ENCODE data around the gene HABP2.
A peak's percentile ranks its signal among the peaks of the same experiment; 100 is the strongest.

The HABP2 gene

DNA sequence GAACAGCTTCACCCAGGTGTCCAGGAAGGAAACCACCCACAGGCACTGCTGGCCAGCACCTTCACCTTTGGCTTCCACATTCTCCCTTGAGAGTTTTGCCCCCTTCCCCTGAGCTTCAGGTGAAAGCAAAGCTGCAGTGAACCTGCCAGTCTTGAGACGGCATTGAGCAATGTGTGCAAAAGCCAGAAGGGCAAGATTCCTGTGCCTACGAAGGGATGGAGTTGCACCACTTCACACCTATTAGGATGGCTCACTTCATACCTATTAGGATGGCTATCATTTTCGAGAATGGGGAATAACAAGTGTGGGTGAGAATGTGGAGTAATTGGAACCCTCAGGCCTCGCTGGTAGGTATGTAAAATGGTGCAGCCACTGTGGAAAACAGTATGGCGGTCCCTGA lies 7.2 kb downstream of the HABP2 start:
- no peak for DNase-seq

DNA sequence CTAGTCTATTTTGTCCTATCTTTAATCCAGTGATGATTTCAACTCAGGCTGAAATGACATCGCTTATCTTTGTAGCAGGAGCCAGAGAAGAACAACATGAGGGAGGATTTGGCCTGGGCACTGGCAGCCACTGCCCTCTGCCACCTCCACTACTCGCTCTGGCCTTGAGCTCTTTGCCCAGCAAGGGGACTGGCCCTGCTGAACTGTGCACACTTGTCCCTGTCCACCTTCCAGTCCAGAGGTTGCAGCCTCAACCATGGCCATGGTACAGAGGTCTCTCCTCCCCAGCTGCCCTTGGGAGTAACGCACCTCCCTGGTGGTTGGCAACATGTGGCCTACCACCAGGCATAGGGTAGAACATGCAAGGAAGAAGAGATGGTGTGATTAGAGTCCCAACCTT lies 8.4 kb downstream of the HABP2 start:
- no peak for DNase-seq

DNA sequence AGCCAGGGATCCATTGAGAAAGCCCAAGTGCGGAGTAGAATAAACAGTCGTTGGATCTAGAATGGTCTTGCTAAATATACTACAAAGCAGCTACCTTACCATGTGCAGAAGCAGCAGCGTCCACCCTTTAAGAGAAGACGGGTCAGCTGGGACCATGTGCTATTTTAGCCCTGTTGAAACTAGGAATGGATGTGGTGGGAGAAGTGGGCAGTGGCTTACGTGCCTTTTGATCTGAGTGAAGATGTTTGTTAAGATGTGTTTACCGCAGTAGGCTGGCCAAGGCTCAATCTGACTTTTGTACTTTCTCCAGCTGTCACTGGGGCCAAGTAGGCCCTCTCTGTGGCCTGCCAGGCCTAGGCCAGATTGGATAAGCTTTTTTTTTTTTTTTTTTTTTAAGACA lies 9.2 kb downstream of the HABP2 start:
- DNase-seq, result no peak

DNA sequence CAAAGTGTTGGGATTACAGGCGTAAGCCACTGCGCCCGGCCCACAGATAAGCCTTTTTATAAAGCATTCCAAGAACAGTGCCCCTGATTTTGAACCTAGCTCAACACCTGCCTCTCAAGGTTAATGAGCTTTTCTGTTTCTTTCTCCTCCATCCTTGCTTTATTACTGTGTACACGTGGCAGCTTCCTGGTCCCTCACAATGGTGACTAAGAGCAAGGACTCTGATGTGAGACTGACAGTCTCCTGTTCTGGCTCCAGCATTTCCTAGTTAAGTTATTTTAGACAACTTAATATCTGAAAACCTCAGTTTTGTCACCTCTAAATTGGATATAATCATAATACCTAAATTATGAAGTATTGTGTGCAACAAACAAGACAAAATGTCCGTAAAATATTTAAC lies 9.9 kb downstream of the HABP2 start:
- no peak for DNase-seq

DNA sequence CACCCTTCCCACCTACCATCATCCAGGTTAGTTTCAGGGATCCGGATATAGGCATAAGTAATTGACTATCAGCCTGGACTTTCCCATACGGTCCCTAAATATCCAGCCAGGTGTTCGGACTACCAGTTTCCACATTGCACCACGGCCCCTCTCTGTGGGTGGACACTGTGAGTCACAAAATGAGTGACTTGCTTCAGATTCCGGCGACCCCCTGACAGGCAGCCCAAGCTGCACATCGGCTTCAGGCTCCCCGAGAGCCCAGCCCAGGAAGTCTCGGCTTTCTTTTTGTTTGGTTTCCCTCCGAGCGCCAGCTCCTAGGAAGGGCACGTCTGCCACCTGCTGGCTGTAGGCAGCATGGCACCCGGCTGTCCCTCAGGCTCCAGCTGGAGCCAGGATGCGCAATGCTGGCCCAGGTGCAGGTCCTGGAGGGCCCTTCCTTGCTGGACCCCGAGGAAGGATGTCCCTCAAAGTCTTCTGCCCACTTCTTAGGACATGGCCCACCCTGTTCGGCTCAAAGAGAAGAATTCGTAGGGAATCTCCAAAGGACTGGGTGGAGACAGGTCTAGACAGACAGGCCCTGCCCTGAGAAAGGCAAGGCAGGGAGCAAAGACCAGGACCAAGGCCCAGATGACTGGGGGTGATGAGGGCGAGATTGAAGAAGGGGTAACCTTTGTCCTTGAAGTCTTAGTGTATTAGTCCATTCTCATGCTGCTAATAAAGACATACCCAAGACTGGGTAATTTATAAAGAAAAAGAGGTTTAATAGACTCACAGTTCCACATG lies 10.6 kb downstream of the HABP2 start:
- peak; percentile 6 for DNase-seq

DNA sequence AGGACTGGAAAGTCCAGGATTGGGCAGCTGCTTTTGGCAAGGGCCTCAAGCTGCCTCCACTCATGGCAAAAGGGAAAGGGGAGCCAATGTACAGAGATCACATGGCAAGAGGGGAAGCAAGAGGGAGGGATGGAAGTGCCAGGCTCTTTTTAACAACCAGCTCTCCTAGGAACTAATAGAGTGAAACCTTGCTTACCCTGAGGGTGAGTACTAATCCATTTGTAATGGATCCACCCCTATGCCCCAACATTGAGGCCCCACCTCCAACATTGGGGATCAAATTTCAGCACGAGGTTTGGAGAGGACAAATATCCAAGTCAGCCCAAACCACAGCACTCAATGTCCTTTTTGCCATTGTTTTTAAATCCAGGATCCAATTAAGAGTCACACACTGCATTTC lies 12.5 kb downstream of the HABP2 start:
- DNase-seq, result no peak

DNA sequence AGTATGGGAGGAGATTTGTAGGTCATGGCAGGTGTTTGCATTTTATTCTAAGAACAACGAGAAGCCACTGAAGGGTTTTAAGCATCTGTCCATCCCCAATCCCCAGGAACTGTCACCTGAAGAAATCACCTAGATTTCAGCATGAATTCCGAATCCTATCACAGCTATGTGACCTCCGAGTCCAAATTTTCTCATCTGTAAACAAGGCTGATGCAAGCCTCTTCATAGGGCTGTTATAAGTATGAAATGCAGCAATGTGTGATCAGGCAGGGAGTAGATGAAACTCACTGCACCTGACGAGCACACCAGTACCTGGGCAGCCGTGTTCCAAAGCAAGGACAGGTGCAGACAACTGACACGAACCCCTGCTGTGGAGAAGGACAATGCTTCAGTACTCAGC lies 14.0 kb downstream of the HABP2 start:
- DNase-seq, result no peak

DNA sequence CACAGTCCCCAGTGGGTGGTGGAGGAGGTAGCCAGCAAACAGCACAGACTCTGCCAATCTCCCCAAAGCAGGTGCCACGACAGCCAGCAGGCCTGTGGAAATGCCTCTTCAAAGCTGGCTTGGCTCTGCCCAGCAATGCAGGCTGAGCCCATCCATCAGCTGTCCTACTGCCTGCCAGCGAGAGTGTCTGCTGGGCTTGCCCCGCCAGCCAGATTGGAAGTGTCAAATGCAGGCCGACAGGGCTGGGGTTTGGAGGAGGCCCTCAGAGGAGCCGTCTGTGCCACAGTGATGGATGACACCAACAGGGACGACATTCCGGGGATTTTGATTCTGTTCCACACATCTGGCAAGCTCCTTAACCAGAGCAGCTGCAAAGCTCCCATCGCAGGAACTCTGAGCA lies 16.7 kb downstream of the HABP2 start:
- no peak for DNase-seq

DNA sequence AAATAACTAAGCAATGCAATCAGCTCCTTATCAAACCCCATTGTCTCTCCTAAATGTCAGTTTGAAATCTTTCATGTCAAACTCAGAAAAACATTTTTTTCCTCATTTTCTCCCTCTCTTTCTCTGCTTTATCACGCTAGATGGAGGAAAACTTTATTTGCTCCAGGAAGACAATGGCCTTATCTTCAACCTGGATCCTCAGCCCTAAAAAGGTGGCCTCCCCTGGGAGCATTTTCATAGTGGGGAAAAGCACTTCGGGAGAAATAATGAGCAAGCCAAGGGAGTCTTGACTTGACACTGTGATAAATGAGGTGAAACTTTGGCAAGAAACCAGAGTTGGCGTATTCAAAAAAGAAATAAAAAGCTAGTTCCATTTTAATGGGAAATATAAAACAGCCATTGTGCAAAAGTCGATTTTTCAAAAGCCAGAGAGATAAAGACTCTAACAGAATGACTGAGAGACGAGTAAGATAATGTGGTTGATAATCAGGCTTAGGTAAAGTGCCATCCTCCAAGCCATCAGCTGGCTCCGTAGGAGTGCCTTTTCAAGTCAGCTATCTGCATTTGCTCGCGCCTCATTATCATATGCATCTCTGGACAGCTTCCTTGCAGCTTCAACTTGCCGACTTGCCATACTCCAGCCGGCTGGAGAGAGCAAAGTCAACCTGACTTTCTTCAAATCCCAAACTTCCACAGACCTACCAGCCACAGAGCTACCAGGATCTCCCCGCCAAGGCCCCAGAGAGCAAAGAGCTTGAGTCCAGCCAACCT lies 19.9 kb downstream of the HABP2 start:
- no peak for DNase-seq

DNA sequence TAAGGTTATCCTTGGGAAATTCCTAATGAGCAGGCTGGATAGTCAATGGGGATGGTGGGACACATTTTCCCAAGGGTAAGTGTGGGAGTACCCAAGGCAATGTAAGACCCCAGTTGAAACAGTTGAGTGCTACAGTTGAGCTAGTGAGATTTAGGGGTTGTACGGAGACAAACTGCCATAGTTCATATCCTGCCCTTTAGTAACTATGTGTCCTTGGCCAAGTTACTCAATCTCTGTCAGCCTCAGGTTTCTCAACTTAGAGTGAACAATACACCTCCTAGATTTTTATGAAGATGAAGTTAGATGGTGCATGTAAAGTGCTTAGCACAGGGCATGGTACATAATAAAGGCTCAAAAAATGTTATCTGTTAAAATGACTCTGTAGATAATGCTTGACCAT lies 20.5 kb downstream of the HABP2 start:
- no peak for DNase-seq

DNA sequence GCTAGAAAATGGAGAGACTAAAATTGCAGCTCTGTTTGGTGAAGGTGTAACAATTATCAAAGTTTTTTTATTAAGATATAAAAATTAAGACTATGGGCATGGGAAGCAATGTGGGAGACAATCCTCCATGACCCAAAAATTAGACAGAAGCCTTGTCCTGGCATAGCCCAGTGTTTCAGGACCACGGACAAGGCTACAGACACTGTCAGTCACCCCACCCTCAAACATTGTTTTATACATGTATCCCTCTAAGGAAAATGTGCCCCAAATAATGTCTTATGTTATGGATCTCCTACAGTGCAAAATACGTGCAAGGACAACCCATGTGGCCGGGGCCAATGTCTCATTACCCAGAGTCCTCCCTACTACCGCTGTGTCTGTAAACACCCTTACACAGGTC lies 24.0 kb downstream of the HABP2 start:
- DNase-seq, result no peak

DNA sequence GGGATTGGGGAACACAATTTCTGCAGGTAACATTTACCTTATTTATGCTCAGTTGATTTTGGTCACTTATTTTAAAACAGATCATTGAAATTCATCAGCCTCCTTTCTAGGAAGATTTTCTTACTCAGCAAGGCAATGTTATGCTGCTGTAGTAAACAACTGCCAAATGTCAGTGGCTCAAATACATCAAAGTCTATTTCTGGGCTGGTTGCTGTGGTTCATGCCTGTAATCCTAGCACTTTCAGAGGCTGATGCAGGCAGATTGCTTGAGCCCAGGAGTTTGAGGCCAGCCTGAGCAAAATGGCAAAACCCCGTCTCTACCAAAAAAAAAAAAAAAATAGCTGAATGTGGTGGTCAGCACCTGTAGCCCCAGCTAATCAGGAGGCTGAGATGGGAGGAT lies 25.9 kb downstream of the HABP2 start:
- DNase-seq, result no peak

DNA sequence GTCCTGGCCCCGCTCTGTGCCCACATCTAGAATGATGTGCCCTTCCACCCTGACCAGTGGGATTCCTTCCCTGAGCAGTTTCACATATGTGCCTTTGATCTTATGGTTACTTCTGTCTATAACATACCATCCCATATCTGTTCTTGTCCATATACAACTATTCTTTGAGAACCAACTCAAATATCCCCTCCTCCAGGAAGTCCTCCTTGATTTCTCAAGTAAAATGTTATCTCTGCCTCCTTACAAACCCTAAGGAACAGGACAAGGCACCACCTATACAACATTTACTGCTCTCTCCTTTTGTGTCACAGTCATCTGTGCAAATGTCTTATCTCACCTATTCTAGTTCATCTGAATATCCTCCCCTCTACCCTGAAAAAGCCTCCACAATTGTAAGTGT lies 28.2 kb downstream of the HABP2 start:
- DNase-seq, result no peak

DNA sequence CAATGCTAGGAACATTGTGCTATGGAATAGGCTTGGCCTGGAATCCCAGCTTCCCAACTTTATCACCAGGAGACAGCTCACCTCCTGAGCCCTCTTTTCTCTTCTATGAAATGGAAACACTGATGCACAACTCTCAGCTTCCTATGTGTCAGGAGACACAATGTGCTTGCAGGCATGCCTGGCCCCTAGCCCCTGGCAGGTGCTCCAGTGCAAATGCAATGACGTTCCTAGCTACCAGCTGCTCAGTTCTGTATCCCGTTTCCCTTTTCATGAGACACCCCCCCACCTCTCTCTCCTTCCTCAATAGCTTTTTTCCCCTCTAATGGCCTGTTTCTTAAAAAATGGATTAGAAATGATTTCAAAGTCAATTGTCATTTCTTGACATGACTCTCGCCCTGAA lies 30.7 kb downstream of the HABP2 start:
- DNase-seq, result no peak

DNA sequence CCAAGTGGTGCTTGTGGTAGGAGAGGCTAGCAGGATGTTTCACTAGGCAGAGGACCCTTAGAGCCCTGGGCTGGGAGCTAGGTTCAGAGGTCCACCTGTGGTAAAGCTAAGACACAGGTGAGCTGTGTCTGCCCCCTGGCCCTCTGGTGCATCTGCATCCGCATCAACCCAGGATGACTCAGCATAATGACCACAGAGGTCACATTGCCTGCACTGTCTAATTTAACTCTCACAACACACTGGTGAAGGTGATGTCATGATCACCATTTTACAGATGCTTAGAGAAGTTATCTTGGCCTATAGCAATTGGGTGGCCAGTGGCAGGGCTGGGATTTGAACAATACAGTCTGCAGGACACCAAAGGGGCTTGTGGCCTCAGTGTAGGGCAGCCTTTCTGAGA lies 33.1 kb downstream of the HABP2 start:
- DNase-seq, result no peak

DNA sequence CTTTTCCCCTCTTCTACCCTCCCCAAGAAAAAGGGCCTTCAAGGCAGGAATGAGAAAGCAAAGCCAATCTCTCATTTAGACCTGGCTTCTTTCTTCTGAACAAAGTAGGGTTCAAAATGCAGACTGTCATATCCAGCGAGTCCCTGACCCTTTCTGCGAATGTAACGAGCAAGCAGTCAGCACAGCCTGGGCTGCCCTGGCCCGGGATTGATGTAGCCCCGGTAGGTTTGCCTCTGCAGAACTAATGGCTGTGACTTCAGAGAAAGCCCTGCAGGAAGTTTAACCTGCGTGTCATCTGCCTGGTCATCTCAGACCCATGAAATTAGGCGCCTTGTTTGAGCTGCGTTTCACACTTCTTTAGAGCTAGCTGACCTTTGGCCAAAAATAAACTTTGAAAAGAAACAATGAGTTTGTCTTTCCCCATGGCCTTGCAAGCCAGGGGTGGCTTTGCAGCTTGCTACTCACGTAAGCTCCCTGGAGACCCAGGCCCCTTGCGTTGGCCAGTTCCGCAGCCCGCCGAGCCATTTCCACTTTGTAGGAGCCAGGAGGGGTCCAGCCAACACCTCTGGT lies 36.4 kb downstream of the HABP2 start:
- DNase-seq, result no peak

DNA sequence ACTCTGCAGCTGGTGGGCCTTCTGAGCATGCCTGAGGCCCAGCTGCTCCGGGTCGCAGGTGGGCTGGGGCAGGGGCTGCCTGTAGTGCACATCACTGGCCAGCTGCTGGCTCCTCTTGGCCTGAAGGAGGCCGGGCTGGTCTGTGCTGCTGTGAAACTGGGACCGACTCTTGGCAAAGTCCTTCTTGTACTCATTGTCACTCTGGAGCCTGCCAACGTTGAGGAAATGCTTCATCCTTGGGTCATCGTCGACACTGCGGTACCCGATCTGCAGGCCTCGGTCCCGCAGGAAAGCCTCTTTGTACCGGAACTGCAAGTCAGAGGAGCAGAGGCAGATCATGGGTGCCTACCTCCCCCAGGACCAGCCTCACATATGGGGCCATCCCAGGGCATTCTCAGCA lies 37.7 kb downstream of the HABP2 start:
- DNase-seq, result no peak

DNA sequence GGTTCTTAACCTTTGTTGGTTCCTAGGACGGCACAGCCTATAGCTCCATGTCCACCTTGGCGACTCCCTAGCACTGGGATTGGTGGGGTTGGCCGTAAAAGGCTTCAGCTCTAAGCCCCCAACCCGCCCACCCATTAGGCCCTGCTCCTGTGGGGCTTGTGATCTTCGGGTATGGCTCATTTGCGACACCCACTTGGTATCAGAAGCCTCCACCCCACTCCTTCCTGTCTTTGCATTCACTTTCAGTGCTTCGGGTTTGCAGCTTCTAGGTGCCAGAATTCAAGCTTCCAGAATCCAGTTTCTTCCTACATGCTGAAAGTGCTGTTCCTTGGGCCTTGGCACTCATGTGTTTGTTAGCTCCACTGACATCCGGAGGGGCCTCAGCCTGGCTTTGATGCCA lies 39.5 kb downstream of the HABP2 start:
- no peak for DNase-seq

DNA sequence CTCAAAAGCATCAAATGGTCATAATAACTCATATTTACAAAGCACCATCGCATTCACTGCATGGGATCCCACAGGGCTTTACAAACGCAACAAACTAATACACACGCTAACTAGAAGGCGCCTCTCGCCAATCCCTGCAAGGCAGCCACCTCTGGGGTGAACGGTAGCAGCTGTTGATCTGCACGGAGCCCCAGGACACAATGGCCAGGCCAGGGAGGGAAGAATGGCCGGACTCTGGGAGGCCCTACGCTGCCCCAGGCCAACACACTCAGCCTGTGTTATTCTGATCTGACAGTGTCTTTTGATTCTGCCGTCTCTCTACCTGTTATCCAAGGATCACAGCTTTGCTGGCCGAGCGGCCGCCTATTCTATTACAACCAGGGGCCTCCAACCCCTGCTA lies 41.8 kb downstream of the HABP2 start:
- DNase-seq, result no peak

DNA sequence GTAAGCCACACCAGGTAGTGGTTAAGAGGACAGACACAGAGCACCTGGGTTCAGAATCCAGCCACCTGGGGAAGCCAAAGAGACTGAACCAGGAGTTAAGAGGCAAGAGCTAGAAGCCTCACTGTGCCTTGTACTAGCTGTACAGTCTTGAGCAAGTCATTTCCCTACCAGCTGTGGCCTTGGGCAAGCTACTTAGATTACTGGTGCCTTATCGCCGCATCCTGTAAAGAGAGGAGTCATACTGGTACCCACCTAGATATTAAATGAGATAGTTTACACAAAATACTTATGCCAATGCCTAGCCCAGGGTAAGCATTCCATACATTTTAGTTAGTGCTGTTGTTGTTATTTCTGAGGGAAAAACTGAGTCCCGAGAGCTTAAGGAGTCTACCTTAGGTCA lies 47.7 kb downstream of the HABP2 start:
- DNase-seq, result no peak

DNA sequence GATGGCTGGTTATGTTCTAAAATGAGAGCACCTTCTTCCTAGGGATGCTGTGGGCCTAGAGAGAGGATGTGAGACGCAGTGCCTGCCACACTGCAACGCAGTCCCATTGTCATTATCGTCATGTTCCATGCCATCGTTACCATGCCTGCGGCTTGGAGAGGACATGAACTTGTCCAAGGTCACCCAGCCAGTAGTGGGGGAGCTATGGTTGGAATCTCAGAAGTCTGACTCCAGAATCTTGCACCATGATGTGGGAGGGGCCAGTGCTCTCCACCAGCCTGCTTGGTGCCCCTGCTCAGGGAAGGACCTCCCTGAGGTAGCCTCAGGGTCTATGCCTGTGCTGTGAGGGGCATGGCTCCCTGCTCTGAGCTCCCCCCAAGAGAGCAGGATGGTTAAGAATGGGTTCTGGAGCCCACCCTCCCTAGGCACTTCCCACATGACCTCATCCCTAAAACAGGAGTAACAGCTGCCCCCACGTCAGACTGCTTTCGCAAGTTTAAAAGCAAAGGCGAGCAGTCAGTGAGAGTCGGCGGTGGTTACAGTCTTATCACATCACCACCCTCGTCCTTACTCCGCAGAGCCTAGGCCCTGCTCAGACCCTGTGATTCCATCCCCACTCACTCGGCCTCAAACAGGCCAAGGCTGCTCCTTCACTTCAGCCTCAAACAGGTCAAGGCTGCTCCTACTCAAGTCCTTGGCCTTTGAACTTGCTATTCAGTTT lies 50.4 kb downstream of the HABP2 start:
- no peak for DNase-seq

DNA sequence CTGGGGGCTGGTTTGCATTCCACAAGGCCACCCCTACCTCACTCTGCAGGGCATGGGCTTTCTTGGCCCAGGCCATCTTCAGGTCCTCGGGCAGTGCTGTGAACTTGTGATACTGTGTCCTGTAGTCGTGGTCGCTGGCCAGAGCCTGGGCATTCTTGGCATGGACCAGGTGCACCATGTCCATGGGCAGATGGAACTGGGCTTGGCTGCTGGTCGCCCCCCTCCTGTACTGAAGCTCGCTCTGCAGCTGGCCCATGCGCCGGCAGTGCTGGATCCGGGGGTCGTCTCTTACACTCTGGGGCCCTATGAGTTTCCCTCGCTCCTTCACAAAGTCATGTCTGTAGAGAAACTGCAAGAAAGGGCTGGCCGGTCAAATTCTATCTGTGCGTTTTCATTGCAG lies 51.7 kb downstream of the HABP2 start:
- no peak for DNase-seq

DNA sequence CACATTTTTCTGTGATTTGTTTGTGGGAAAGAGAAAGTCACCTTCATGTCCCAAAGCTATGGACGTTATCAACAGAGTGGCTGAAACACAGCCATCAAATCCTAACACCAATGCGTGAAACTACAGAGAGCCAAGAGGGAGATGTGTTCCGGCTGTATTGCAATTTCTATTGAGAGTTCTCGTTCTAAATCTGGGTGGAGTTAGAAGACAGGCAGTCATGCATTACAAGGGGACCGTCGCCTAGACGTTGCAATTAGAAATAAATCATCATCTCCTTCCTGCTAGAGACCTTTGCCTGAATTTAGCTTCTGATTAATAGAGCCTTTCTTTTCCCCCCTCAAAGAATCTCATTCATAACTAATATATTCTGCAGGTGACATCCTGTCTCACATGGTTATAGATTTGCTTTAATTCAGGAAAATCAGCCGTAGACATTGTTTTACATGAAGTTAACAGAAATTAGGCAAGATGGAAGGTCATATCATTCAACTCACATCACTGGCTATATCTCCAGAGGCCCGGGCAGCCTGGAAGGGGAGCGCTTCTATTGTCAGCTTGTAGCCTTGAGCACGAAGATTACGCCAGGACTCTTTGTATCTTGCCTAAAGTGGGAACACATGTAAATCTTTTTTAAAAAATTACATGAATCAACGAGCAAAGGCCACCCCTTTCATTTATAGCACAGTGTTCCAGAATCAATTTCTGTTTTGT lies 52.6 kb downstream of the HABP2 start:
- no peak for DNase-seq

Data from DMS 273 treated with DMSO at 0.1 percent for 48 hours (cell line).